GM21825 (cell line): ENCODE results near the gene TTYH1.
"Not testable (repeated sequence)": the region's sequence is repeated elsewhere in the genome, so short reads cannot be mapped to it uniquely, and the experiment has no call there.

Experiments used
- ATAC-seq: cut with Tn5 transposase; IDR thresholded peaks from one replicate; pipeline ENCODE4 v1.9.1; 2021; ENCODE audit warnings: mild to moderate bottlenecking, moderate library complexity; ENCODE audit not compliant: unreplicated experiment

The TTYH1 gene

GRCh38 chr19:54415208-54415900, at the start of gene TTYH1:
TSS of gene TTYH1 (plus strand) at chr19:54415464. CDS start at chr19:54415553, 89 bp downstream.
- ATAC-seq = no peak

- not testable (repeated sequence) for ATAC-seq
These were observed 49.5 kb upstream of the TTYH1 start for GRCh38 chr19:54365798-54366197.

GRCh38 chr19:54366811-54367210, 48.5 kb upstream of the TTYH1 start:
- no peak for ATAC-seq

- ATAC-seq = no peak
These were observed 46.1 kb upstream of the TTYH1 start for GRCh38 chr19:54369082-54369687.

DNA sequence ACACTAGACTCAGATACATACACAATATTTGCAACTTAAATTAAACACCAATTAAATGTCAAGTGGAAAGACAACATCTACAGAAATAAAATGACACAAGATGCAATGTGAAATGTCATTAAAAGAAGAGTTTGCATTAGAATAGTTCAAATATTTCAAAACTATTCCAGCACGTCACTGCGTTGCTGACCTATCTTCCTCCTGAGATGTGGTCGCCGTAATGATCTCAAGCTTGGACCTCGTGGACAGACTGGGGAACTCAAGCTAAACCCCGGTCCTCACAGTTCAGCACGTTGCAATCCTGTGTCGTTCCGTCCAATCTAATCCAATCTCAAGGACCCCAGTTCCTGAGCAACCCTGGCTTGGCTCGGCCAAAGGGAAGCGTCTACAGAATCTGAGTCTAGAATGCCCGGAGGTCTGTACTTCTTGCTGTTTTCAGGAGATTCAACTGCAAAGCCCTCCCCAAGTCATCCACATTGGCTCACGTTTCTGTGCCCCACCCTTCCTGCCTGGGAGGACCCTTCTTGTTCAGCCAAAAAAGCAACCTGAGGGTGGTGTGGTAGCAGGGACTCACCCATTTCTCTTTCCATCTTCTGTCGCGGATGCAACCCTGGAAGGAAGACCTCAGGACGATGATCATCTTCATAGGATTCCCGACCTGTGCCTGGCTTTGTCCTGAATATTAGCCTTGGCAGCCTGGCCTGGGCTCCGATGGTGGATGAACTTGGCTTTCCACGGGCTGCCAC, 45.4 kb upstream of the TTYH1 start:
- ATAC-seq = not testable (repeated sequence)

DNA sequence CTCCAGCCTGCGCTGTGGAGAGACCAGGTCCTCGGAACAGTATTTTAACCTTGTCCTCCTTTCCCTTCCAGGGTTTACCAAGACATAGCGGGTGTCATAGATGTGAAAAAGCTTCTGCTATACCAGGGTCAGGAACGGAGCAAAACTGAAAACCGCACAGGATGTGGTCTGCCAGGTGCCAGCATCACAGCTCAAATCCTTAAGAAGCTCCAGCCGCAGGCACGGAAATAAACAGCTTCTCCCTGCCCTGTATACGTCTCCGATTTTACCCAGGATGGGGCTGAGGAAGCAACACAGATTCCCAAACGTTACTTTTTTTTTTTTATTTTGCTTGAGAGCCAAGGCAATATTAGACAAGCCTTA, 44.8 kb upstream of the TTYH1 start:
- not testable (repeated sequence) for ATAC-seq

DNA sequence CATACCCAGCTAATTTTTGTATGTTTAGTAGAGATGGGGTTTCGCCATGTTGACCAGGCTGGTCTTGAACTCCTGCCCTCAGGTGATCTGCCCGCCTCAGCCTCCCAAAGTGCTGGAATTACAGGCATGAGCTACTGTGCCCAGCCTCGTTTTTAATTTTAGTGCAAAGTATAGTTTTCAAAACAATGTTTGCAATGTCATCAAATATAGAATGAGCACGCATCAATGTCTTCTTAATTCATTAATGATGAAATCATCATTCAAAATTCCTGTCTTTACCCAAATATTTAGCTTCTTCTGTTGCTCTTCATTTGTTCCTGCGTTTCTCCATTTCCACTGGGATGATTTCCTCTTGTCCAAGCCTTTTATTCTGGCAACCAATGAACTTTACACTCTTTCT, 43.8 kb upstream of the TTYH1 start:
- ATAC-seq = not testable (repeated sequence)

DNA sequence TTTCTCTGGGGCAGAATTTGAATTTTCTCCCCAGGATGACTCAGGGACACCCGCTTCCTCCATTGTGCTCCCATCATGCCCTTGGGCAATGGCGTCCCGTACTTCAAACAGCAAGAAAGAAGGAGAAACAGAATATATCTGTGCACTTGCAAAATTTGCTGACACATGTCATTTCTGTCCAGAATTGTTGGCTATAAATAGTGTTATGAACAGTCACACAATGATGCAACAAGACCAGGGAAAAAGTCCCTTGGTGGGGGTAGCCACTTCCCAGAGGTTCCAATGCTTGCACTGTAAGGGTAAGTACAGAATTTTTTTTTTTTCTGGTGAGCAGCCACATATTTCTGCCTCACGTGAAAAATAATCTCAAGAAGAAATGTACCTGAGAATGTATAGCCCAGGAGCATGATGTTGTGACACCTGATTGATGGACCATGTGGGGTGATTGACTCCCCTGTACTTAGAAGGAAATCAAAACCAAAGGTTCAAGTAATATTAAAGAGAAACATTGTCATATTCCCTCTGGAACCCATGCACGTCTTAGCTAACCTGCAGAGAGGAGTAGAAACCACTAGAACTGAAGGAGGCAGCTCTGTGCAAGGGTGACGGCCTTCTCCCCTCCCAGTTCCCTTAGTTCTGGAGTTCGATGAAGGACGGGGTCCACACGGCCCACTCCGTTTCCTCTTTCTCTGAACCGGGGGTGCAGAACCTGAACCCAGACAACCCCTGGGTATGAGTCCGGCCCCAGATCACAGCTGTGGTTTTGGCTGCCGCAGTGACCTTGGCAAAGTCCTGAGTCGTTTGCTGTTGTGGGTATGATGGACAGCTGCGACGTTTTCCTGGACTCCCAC, 41.3 kb upstream of the TTYH1 start:
- no peak for ATAC-seq

GRCh38 chr19:54375181-54375938, 39.9 kb upstream of the TTYH1 start:
- not testable (repeated sequence) for ATAC-seq

DNA sequence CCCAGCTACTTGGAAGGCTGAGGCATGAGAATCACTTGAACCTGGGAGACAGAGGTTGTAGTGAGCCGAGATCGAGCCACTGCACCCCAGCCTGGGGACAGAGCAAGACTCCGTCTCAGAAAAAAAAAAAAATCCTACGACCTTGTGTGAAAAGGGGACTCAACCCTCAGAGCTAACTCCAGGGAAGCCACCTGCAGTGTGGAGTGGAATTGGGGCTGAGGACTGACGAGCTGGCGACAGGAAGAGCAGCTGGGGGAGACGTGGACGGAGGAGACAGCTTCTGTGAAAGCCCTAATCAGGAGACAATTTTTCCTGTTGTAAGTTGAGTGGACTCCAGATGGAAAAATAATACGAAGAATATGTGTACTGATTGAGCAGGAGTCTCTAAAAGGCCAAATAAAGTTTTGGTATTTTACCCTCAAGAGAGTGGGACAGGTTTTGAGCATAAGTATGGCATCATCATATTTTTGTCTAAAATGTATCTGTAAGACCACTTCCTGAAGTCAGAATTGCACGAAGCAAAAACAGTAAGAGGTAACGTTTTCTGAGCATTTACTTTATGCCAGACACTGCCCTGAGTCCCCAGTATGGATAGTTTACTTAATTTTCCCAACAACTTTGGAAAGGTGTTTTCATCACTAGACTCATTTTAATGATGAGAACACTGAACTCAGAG, 38.5 kb upstream of the TTYH1 start:
- ATAC-seq = no peak

GRCh38 chr19:54379187-54379678, 36.0 kb upstream of the TTYH1 start:
- no peak for ATAC-seq

- ATAC-seq = no peak
These were observed 34.4 kb upstream of the TTYH1 start for GRCh38 chr19:54380897-54381296.

DNA sequence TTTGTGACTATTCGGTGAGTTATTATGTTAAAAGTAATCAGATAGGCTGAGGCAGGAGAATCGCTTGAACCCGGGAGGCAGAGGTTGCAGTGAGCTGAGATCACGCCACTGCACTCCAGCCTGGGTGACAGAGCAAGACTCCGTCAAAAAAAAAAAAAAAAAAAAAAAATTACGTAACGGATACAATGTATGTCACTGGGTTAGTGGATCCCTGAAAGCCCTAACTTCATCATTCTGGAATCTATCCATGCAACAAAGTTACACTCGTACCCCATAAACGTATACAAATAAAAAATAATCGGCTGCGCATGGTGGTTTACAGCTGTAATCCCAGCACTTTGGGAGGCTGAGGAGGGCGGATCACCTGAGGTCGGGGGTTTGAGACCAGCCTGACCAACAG, 33.2 kb upstream of the TTYH1 start:
- not testable (repeated sequence) for ATAC-seq

DNA sequence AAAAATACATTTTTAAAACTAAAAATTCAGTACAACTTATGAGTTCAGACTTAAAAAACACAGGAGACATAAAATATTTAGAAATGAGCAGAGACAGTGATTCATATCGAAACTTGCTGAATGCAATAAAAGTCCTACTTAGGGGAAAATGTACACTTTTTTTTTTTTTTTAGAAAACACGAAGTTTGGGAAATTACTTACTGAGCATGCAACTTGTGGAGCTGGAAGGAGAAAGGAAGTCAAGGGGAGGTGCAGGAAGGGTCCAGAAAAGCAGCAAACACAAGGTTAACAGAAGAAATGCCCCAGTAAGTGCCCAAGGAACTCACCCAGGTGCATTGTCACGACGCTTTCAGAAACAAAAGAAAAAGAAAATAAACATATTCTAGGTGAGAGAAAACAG, 31.9 kb upstream of the TTYH1 start:
- ATAC-seq = no peak

DNA sequence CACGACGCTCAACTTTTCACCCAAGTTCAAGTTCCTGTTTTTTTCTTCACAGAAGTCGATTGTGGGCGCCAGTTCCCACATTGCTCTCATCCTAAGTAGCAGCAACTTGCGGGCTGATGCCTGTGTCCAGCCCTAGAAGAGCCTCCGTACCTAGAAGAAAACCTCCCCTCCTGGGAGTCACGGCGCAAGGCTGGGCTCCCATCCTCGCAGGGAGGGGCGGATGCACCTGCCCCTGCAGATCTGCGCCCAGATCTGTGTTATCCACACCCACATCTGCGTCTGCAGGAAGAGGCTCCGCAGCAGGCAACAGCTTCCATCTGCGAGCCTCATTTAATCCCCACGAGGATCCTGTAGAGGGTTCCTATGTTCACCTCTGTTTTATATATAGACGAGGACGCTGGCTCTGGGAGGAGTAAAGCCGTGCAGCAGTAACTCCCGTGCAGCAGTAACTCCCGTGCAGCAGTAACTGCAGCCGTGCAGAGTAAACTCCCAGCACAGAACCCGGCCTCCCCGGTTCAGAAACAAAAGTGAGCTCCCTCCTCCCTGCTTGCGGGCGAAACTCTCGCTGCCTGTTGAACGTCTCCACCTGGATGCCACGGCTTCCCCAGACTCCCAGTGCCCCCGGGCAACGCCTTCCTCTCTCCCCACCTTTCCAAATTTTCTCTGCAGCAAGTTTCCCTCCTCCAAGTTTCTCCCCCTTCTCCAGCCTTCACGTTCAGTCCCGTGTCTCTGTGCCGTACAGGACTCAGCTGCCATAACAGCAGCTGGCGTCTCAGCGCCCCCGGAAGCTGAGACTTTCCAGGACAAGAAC, 27.1 kb upstream of the TTYH1 start:
- no peak for ATAC-seq

DNA sequence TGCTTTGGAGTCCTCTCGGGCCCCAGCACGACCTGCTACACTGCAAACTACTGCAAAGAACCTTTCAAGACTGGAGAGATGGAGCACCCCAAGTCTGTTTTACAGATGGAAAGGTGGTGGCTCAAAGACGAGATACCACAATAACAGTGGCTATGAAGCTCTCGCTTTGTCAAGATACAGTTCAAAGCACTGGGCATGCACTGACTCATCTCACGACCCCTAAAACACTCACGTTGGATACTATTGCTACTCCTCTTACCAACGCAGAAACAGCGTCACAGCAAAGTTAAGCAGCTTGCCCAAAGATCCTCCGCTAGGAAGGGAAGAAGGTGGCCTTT, 26.5 kb upstream of the TTYH1 start:
- ATAC-seq = no peak

- ATAC-seq = no peak
These were observed 25.7 kb upstream of the TTYH1 start for GRCh38 chr19:54389553-54389952.

GRCh38 chr19:54390942-54391577, 24.2 kb upstream of the TTYH1 start:
- ATAC-seq = no peak
